CD4-positive, alpha-beta T cell treated with Interleukin-1 beta for 1 hour (primary cell): ENCODE data around the gene HCRT.
"Not testable (repeated sequence)": the region's sequence is repeated elsewhere in the genome, so short reads cannot be mapped to it uniquely, and the experiment has no call there.

ENCODE experiments used
- DNase-seq, 2 donors: peaks; one replicate each; pipeline ENCODE4 v3.0.0-alpha.2; 2020 to 2022

The HCRT gene

DNA sequence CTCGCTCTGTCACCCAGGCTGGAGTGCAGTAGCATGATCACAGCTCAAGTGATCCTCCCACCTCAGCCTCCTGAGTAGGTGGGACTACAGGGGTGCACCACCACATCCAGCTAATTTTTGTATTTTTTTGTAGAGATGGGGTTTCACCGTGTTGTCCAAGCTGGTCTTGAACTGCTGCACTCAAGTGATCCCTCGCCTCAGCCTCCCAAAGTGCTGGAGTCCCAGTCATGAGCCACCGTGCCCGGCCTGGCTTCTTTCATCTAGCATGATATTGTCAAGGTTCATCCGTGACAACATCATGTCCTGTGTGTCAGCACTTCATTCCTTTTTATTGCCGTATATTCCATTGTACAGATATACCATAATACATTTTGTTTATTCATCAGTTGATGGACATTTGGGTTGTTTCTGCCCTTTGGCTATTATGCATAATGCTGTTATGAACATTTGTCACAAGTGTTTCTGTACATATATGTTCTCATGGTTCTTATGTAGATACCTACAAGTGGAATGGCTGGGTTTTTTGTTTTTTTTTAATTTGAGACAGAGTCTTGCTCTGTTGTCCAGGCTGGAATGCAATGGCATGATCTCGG lies 12.4 kb upstream of the HCRT start:
- DNase-seq = no peak

DNA sequence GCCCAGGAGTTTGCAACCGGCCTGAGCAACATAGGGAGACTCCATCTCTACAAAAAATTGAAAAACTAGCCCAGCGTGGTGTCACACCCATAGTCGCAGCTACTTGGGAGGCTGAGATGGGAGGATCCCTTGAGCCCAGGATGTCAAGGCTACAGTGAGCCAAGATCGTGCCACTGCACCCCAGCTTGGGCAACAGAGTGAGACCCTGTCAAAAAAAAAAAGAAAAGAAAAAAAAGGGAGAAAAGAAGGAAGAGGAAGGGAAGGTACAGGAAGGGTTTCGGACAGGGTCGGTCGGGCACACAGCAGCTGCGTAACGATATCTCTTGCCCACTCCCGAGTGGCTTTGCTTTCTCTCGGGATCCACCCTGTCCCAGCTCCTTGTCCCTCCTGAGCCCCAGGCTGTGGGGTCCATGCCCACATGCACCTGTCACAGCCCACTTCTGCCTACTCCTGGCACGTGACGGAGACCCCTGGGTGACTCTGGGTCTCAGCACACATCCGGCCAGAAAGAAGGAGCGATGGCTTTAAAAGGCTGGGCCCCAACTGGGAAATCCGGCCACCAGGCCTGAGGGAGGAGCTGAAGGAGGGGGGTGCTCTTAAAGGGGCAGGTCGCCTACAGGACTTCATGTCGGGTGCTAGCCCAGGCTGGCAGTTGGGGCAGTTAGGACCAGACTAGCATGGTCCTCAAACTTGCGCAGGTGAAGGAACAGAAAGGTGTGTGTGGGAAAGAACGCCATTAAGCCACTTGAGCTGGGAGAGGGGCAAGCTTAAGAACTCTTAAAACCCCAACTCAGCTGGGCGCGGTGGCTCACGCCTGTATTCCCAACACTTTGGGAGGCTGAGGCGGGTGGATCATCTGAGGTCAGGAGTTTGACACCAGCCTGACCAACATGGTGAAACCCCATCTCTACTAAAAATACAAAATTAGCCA lies 9.0 kb upstream of the HCRT start, which contains the start of gene GHDC:
TSS of gene GHDC (minus strand) at position 526 of the 931 bp plus-strand sequence. CDS start 913 bp downstream, outside the sequence.
- peak; percentile 80 to 81 for DNase-seq

DNA sequence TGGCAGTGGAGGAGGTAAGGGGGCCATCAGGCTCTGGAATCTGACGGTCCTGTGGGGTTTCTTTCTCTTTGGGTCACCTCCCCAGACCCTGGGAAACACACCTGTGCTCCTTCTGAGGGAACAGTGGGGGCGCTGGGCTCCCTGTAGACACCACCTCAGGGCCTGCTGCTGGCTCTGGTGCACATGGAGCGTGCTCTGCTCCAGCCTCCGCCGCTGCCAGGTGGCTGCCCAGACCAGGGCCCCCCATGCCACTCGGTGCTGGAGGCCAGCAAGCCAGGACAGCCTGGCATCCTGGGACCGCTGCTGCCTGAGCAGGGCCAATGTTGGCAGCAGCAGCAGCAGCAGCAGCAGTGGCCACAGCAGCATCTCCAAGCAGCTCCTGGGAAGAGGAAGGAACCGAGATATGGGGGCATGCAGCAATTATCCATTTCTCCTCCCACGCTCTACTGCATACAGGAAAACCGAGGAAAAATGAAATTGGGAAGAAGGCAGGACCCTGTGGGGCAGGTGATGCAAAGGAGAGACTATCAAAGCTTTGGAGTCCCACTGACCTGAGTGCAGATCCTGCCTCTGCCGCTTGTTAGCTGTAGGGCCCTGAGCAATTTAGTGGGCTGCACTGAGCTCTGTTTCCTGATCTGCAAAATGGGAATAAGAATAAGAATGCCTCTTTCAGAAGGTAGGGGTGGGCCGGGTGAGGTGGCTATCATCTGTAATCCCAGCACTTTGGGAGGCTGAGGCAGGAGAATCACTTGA lies 8.1 kb upstream of the HCRT start:
- no peak for DNase-seq

DNA sequence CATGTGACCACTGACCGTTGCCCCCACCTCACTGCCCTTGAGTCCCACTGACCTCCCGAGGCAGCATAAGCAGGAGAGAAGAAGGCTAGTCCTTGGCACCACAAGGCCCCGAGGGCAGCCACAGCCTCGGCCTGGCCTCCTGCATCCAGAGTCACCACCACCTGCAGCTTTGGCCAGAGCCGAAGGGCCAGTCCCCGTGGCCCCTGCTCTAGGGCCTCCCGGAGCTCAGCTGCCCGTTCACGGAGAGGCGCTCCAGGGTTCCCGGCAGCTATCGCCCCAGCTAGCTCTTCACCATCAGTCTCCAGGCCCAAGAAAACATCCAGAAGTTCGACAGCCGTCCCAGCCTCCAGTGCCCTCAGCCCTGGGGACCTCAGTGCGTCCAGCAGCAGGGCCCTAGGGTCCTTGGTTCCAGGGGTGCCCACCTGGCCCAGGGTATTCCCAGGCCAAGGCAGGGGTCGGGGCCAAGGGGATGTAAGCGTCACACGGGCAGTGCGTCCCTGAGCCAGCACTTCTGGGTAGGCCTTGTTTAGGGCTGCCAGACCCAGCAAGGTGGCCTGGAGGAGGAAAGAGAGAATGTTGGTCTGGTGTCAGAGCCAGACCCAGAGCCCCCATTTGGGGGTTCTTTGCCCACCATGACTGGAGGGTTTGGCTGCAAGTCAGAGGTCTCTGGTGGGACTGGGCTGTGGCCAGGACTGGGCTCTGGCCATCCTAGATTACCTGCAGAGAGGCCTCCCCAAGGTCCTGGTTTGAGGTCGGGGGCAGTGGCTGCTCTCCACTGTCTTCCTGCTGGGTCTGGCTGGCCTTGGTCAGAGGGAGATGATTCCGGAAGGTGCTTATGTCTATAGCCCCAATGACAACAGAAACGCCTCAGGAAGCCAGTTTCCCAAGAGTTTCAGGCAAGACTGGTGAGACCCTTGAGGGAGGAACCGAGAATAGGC lies 7.2 kb upstream of the HCRT start:
- no peak for DNase-seq

DNA sequence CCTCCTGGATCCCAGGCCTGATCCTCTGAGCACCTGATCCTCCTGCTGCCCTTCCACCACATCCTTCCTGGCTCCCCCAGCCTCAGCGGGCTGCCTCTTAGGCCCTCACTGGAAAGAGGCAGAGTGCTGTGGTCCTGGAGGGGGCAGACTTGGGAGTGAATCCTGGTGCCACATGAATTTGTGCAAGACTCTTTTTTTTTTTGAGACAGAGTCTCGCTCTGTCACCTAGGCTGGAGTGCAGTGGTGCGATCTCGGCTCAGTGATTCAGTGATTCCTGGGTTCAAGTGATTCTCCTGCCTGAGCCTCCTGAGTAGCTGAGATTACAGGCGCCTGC lies 6.0 kb upstream of the HCRT start:
- no peak for DNase-seq

DNA sequence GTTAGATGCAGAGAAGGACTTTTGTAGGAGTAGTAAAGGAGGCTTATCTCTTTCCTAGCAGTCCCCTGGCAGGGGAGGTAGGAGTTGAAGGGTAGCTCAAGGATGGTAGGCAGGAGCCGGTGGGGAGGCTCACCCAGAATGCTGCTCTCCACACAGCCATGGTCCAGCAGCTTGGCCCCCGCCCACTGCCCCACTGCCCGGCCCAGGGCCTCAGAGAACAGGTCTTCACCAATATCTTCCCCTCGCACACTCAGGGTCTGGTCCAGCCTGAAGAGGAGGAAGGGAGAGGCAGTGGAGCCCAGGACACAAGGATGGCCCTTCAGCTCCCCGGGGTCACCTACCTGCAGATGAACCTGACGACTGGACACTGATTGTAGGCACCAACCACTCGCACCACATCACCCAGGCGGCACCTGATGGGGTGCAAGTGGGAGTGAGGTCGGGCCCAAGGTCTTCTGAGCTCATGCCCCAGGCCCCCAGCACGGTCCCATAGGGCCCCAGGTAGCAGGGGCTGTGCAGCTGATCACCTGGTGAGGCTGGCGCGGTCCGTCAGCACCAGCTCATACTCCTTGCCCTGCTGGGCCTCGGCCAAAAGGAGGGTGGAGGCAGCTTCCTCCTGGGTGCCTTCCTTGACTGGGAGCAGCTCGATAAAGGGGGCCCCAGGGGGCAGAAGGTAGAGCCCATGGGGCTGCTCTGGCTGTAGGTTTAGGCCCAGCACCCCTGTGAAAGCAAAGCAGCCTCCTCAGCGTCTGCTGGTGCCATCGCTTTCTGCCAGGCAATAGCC lies 5.4 kb upstream of the HCRT start:
- no peak for DNase-seq

DNA sequence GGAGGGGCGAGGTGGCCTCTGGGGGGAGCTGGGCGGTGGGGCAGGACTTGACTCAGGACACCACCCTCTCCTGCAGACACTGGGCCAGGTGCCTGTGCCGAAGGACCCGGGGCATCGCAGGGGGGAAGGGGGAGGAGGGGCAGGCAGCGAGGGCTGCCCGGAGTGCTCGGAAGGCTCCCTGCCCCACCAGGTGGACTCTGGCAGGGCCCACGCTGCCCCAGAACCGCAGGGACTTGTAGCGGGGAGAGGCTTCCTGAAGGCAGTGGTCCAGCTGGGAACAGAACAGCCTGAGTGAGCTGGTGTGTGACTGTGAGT lies 4.4 kb upstream of the HCRT start:
- DNase-seq = no peak

DNA sequence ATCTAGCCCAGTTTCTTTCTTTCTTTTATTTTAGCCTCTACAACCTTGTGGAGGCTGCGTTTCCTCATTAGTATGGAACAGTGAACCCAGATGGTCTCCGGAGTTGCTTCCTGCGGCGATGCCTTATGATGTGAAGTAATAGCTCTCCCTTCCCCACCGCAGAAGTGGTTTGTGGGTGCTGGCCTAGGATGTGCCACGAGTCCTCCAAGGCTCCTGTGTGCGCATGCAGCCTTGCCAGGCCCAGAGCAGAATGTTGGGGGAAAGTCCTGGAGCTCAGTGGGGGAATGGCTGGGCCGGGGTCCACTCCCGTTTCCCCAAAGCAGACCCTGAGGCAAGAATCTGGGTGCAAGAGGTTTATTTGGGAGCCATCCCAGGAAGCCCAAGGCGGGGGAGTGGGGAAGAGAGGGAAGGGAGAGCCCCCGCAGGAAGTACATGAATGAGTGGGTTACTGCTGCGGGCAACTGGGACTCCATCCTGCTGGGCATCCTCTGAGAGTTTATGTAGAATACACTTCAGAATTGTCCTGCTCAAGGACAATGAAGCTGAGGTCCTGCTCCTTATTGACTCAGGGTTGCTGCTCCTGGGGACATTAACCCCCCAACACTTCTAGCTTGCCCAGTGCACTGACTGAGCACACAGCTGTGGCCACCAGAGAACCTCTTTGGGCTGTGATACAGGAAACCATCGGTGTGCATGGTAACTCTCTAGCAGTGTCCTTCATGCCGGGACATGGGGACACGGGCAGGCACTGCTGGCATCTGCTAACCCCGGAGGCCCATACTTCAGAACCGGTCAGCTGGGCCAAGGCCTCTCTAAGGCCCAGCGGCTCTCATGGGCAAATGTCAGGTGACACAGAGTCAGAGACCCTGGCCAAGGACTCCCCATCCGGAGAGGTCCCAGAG lies 3.7 kb upstream of the HCRT start:
- peak in 1 of 2 donors; percentile 29 for DNase-seq

DNA sequence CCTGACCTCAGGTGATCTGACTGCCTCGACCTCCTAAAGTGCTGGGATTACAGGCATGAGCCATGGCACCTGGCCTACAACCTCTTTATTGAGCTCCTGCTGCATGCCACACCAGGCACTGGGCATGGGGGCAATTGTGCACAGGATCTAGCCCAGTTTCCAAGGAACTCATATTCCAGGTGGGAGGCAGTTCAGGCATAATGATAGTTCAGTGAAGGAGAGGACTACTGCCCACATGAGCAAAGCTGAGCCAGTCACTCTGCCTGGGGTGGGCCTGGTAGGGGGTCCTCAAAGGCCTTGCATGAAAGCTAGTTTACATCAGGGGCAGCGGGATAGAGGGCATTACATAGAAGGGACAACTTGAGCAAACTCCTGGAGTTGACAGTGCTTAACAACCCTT lies 2.6 kb upstream of the HCRT start:
- DNase-seq = no peak

DNA sequence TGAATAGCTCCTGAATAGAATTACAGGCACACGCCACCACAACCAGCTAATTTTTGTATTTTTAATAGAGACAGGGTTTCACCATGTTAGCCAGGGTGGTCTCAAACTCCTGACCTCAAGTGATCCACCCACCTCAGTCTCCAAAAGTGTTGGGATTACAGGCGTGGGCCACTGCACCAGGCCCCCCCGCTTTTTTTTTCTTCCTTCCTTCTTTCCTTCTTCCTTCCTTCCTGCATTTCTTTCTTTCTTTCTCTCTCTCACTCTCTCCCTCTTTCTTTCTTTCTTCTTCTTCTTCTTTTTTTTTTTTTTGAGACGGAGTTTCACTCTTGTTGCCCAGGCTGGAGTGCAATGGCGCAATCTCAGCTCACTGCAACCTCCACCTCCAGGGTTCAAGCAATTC lies 939 bp upstream of the HCRT start:
- not testable (repeated sequence) for DNase-seq

DNA sequence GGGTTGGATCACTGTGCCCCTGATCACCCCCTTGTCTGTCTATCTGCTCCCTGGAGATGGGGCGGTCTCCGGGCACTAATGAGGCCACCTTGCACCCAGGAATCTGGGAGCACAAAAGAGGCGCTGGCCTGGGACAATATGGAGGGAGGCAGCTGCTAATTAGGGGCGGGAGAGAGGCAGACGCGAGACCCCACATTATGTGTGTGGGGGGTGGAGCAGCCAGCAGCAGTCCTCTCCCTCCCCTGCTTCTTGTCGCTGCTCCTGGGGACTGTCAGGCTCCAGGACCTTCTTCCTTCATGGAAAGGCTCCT lies 324 bp upstream of the HCRT start:
- DNase-seq = no peak

DNA sequence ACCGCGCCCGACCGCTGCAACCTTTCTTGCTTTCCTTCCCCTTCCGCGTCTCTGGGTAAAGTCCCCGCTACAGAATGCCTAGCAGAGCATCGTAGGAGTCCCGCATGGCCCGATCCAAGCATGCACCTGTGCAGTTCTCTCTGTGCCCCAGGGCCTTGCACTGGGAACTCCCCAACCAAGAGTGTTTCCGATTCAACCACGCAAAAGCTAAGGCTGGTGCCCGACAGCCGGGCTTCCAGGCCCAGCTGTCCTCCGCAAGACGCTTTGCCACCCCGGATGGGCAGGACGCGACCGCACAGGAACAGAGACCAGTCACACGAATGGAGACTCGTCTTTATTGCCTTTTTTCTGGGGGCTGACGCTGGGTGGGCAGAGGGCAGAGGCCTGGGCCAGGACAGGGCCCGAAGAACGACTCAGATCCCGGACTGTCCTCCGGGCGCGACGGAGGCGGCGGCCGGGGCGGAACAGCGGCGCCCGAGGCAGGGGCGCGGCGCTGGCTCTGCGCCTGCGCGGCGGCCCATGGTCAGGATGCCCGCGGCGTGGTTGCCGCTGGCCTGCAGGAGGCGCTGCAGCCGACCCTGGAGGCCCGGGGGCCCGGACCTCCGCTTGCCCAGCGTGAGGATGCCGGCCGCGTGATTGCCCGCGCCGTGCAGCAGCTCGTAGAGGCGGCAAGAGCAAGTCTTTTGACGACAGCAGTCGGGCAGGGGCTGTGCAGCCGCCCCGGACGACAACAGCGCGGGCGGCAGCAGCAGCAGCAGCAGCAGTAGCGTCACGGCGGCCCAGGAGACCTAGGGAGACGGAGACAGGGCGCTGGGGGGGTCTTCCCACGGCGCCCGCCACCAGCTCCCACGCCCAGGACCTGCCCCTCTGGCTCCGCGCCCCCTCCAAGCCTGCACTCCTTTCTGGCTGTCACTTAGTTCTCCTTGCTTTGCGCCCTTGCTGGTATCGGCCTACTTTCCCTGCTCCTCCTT lies 1.2 kb downstream of the HCRT start:
- peak; percentile 82 to 83 for DNase-seq

DNA sequence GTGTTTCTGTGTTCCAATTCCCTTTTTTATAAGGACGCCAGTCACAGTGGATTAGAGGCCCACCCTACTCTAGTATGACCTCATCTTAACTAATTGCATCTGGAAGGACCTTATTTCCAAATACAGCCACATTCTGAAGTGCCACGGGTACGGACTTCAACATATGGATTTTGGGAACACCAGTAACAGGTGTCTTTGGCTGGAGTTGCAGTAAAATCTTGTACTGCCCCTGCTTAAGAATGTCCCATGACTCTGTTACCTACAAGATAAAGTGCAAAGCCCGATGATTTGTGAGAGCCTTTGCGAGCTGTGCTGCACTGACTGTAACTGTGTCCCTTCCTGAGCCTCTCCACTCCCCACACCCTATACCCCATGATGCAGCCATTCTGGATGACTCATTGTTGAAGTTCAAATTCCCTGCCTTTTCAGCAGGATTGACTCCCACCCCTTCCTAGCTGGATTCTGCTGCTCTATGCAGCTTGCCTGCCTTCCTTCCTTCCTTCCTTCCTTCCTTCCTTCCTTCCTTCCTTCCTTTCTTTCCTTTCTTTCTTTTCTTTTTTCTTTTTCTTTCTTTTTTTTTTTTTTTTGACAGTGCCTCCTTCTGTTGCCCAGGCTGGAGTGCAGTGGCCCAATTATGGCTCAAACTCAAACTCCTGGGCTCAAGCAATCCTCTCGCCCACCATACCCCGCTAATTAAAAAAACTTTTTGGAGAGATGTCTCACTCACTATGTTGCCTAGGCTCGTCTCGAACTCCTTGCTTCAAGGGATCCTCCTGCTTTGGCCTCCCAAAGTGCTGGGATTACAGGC lies 2.1 kb downstream of the HCRT start:
- no peak for DNase-seq

DNA sequence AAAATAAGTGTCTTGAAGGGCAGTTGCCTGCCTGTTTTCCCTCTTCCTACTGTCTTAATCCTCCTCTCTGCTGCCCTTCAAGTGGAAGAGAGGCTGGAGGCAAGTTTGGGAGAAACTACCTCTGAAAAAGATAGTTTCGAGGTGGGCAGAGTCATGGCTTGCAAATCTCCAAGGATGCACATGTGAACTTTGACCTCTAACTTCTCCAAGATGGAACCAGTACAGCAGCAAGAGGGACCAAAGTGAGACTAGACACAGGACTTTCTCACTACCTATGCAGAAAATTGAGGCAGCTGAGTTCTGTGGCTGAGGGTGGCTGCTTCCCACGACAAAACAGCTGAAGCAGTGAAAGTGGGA lies 3.4 kb downstream of the HCRT start:
- no peak for DNase-seq

DNA sequence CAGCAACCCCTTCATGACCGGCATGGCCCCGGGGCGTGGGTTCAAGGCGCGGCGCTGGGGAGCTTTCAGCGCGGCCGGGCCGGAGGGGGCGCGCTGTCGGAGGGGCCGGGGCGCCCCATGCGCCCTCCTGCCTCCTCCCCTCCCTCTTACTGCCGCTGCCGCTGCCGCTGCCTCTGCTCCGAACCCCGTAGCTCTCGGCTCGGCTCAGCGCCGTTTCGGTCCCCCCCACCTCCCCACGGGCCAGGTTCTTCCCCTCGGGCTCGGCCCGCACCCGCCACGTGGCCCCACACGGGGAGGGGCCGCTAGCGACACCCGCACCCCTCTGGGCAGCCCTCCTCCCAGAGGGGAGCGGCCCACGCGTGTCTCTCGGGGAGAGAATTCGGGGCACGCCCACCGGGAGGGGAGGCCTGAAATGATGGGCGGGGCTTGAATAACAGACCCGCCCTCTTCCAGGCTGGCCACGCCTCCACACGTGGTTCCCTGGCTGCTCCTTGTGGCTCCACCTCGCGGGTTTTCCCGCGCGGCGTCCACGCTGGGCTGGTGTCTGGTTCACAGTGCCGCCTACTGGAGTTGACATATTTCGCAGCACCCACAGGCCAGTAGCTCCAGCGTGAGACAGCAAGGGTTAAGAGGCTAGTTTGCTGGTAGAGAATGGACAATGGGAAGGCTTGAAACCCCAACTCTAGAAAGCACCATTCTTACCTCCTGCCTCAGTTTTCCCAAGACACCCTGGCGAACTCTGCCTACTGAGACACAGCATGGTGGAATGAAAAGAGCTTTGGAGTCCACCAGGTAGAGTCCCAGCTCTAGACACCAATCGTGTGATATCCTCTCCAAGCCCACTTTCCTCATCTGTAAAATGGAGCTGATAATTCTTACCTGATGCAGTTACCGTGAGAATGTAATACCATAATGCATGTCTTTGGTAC lies 4.1 kb downstream of the HCRT start, which contains the start of gene KCNH4:
TSS of gene KCNH4 (minus strand) at position 221 of the 929 bp plus-strand sequence. CDS start at position 24, 197 bp downstream.
- DNase-seq = peak; percentile 92

DNA sequence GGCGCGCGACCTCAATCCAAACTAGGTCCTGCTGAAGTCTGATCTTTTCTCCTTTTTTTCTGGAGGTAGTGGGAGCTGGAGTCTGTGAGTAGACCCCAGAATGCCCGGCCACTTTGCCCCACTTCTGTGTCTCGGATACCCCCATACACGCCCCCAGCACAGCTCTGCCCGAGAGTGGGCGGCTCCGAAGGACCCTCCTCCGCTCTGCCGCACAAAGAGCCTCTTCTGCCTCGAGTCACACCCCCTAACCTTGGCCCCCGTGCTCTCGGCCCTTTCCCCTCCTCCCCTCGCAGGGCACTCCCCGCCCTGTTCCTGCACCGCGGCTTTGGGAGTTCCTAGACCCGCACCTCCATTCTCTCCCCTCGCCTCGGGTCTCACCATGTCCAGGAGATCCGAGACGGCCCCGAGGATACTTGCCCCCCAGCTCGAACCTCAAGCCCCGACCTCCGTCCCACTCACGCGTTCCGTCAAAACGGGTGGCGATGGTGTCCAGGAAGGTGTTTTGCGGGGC lies 4.8 kb downstream of the HCRT start:
- DNase-seq = no peak

DNA sequence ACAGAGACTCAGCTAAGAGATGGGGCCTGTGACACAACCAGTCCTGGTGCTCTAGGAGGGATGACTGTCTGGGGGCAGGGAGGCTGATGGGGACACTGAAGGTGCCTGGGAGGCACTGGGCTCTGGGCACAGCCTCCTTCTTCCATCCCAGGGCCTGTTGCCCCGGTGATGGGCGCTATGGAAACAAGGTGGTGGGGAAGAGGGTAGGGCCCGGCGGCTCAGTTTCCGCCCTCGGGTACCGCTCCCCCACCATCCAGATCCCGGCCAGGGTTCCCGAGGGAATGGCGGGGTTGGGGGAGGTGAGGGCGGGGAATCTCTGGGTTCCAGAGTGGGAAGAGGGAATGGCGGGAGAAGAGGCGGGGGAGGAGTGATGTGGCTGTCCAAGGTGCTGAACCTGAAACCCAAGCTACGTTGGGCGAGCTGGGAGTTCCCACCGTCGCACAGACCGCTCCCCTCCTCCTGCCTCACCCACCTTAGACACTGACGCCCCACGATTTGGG lies 5.3 kb downstream of the HCRT start:
- no peak for DNase-seq
